Measurements from ENCODE around the gene CLK2.
"Not testable (repeated sequence)": the region's sequence is repeated elsewhere in the genome, so short reads cannot be mapped to it uniquely, and the experiment has no call there.

Gene CLK2

DNA sequence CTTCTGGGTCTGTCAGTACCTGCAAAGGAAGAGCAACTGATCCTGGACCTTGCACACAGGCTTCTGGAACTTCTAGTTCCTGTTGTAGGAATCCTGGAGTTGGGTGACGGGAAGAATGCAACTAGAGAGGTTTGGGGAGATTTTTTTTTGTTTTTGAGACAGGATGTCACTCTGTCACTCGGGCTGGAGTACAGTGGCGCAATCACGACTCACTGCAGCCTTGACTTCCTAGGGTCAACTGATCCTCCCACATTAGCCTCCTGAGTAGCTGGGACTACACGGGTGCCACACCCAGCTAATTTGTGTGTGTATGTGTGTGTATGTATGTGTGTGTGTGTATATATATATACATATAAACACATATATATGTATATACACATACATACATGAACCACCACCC is 36.9 kb downstream of the CLK2 start:
- no peak overlapping the region for H3K4me3 ChIP-seq (ENCODE audit: low read depth, low read length)
- TF ChIP-seq, protein P1, sequence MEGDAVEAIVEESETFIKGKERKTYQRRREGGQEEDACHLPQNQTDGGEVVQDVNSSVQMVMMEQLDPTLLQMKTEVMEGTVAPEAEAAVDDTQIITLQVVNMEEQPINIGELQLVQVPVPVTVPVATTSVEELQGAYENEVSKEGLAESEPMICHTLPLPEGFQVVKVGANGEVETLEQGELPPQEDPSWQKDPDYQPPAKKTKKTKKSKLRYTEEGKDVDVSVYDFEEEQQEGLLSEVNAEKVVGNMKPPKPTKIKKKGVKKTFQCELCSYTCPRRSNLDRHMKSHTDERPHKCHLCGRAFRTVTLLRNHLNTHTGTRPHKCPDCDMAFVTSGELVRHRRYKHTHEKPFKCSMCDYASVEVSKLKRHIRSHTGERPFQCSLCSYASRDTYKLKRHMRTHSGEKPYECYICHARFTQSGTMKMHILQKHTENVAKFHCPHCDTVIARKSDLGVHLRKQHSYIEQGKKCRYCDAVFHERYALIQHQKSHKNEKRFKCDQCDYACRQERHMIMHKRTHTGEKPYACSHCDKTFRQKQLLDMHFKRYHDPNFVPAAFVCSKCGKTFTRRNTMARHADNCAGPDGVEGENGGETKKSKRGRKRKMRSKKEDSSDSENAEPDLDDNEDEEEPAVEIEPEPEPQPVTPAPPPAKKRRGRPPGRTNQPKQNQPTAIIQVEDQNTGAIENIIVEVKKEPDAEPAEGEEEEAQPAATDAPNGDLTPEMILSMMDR (IDR thresholded peaks at IDR 0.05; ENCODE audit: borderline replicate concordance, insufficient read depth, low read depth, low read length) = no peak

DNA sequence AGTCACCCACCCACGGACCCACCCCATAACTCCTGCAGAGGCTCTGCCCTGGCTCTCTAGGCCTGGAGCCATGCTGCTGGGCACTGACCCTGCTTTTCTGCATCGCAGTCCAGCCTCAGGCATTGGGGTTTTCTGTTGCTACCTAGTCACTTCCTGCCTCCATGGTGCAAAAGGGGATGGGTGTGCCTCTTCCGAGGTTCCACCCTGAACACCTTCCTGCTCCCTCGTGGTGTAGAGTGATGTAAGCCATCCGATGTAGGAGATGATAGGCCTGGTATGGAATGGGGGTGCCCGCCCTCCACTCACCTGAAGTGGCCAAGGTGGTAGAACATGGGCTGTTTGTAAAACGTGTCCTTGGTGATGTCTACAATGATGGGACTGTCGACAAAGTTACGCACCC is 37.9 kb downstream of the CLK2 start:
- not testable (repeated sequence) for H3K4me3 ChIP-seq (ENCODE audit: low read depth, low read length)

DNA sequence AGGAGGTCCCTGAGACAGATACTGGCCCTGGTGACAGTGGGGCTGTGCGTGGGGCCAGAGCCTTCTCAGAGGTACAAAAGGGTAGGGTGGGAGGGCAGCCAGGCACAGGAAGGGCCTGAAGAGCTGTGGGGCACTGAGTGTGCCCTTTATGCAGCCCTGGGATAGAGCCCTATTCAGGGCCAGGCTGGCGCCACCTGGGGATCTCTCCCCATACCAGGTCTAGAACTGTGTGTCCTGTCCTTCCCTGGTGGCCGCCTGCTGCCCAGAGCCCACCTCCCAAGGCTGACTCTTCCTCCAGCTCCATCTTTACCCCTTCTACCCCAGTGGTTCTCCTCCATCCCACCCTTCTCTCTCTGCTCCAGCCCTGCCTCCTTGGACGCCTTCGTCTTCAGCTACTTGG is 39.8 kb downstream of the CLK2 start:
- not testable (repeated sequence) for H3K4me3 ChIP-seq (ENCODE audit: low read depth, low read length)

DNA sequence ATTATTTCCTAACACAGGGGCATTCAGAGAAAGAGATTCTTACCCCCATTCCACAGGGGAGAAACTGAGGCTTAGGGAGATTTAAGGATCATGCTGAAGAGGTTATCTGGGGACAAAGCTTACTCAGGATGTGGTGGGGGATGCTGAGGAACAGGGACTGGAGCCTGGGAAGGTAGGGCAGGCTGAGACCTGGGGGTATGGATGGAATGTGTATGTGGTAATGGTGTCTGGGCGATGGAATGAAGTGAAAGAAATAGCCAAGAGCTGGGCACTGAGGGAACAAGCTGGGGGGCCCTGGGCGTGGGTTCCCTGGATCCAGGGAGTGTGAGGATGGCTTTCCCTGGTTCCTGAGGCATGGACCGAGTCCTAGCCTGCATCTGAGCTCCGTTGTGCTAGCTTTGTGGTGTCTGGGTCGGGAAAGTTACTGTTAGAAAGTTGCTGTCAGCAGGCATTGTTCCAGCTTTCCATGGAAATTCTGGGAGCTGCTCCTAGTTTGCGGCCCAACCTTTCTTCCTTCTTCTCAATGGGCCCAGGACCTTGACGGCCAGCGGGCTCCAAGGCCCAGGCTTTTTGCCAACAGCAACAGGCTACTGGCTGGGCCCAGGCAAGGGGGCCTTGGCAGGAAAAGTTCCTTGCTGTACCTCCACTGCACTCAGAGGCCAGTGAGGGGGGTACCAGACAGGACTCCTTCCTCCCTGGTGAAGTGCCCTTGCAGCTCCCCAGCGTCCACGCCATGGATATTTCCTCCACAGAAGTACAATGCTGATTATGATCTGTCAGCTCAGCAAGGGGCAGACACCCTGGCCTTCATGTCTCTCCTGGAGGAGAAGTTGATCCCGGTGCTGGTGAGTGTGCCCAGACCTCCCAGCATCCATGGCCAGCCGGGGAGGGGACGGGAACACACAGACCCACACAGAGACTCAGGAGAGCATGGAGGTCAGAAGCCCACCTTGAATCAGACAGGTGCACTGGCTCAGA is 41.0 kb downstream of the CLK2 start:
- H3K4me3 ChIP-seq (ENCODE audit: low read depth, low read length) = not testable (repeated sequence)

DNA sequence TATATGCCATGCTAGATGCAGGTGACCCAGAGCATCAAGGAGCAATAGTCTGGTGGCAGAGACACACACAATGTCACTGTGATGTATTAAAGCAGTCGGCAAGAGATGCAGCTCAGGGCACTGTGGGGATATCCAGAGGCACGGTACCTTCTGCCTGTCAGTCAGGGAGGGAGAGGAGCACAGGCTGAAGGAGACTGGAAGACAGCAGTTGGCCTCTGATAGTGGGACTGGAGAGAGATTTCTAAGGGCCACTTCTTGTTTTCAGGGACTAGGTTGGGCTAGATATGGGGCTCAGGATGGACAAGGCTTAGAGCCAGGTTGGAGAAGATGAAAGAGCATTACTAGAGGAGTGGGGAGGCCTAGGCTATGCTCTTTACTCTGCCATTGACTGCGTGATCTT is 42.0 kb downstream of the CLK2 start:
- not testable (repeated sequence) for H3K4me3 ChIP-seq (ENCODE audit: low read depth, low read length)

DNA sequence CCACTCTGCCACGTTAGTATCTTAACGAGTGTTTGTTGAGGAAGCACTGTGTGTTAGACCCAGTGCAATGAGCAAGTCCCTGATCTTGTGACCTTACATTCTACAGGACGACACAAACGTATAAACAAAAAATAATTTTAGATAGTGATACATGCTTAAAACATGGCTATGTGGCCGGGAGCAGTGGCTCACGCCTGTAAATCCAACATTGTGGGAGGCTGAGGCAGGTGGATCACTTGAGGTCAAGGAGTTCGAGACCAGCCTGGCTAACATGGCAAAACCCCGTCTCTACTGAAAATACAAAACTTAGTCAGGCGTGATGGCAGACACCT is 45.2 kb downstream of the CLK2 start:
- TF ChIP-seq, protein P1 (IDR thresholded peaks at IDR 0.05; ENCODE audit: borderline replicate concordance, insufficient read depth, low read depth, low read length) = no peak
- peak overlapping the region; percentile 48 for H3K4me3 ChIP-seq (ENCODE audit: low read depth, low read length)

DNA sequence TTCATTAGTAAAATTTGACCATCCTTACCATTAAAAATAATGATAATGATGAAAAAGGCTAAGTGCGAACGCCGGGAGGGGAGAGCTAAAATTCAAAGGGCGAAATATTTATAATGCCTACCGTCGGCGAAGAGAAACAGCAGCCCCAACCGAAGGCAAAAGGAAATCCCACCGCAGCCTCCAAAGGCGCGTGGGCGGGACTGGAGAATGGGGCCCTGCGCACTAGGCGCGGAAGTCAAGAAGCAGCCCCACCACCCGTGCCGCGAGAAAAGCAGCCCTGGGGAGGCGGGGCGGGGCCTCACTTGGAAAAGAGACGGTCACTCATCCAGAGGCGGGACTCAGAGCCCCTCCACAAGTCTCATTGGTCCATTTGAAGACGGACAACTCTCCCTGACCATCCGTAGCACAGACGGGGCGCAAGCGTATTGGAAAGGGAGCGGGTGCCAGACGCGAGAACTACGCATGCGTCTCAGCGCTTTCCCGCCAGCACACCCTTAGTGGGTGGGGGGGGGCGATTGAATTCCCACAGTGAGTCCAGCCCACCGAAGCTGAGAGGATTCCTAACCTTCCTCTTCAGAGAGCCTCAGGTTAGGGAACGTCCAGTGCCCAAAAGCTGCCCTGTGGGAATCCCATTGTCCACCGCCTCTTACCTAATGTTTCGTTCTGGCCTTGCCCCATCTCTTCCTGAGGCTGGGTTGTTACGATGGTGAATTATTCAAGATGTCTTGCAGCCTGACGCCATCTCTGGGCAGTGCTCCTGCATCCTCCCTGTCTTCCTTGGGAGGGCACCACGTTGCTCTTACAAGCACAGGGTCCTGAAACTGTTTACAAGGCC is 45.8 kb downstream of the CLK2 start:
- TF ChIP-seq, protein P1 (IDR thresholded peaks at IDR 0.05; ENCODE audit: borderline replicate concordance, insufficient read depth, low read depth, low read length) = no peak
- peak overlapping the region; percentile 56 for H3K4me3 ChIP-seq (ENCODE audit: low read depth, low read length)

DNA sequence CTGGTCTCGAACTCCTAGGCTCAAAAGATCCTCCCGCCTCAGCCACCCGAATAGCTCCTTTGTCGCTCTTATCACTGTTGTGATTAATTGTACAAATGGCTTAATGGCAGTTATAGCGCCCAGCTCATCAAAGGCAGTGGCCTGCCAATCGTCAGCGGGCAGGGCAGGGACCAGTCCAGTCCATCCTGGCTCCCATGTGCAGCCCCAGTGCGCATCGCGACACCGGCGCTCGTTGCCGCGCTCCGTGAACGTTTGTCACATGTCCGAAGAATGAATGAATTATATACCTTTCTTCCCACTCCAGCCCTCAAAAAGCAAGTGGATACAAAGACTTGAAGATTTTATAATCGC is 46.4 kb downstream of the CLK2 start:
- TF ChIP-seq, protein P1 (IDR thresholded peaks at IDR 0.05; ENCODE audit: borderline replicate concordance, insufficient read depth, low read depth, low read length) = no peak
- peak overlapping the region; percentile 56 for H3K4me3 ChIP-seq (ENCODE audit: low read depth, low read length)

DNA sequence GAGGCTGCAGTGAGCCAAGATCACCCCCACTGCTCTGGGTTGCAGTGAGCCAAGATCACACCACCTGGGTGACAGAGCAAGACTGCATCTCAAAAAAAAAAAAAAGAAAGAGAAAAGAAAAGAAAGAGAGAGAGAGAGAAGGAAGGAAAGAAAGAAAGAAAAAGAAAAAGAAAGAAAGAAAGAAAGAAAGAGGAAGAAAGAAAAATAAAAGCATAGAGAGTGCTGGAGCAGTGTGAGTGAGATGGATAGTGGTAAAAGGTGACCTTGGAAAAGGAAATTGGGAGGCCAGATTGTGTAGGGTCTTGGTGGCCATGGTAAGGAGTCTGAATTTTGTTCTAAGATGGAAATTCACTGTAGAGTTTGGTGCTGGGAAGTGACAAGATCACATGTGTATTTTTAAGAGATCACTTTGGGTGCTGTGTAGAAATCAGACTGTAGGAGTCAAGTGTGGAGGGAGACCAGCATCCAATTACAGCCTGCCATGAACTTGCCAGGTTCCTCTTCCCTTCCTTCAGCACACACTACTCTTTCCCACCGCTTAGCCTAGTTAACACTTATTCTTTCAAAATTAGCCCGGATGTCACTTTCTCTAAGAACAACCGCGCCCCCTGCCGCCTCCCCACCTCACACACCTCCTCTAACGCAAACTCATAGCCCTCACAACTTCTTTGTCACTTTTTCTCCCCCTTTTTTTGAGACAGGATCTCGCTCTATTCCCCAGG is 47.0 kb downstream of the CLK2 start:
- TF ChIP-seq, protein P1 (IDR thresholded peaks at IDR 0.05; ENCODE audit: borderline replicate concordance, insufficient read depth, low read depth, low read length) = peak; percentile 68; the same call in 1 of the 2 replicates
- H3K4me3 ChIP-seq (ENCODE audit: low read depth, low read length) = peak overlapping the region; percentile 56

DNA sequence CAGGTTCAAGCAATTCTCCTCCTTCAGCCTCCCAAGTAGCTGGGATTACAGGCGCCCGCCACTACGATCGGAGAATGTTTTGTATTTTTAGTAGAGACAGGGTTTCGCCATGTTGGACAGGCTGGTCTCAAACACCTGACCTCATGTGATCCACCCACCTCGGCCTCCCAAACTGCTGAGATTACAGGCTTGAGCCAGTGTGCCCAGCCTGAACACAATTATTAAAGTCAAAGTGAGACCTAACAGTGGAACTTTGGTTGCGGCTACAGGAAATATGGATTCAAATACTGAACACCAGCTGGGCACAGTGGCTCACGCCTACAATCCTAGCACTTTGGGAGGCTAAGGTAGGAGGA is 47.9 kb downstream of the CLK2 start:
- H3K4me3 ChIP-seq (ENCODE audit: low read depth, low read length) = peak overlapping the region; percentile 8

All from GM12875 (cell line).